OCI-LY3 (cell line): ENCODE results near the gene PGP.

ENCODE experiments used
- EZH2phosphoT487 ChIP-seq: fragments of 200-600 bp; shearing (Covaris generic); IDR thresholded peaks from 2 replicates; pipeline ENCODE4 v1.6.1; 2018; ENCODE audit warnings: antibody characterized with exemption, mixed run types, low read depth
- TF ChIP-seq, protein P1 (sequence below): fragments of 200-600, 300-600 bp; sonication (generic); IDR thresholded peaks from 2 replicates; pipeline ENCODE4 v1.5.1; 2014; ENCODE audit warnings: antibody characterized with exemption, low read length, low read depth

DNA sequence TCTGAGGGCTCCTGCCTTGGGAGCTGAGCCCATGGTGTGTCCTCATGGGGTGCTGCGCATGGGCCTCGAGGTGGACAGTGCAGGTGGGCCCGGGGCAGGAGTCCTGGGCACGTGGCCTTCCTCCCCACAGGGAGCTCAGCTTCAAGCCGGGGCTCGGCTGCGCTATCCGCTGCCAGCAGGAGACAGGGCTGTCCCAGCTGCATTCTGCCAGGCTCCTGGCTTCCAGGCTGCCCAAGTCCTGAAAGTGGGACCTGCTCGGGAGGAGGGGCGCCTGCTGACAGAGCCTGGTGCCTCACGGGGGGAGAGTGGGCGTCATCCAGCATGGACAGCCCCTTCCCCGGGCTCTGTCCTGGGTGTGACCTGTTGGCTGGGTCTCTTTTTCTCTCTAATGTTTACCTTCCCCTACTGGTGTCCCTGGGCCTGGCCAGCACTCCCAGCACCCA is 51.9 kb downstream of the PGP start:
- TF ChIP-seq, protein P1, sequence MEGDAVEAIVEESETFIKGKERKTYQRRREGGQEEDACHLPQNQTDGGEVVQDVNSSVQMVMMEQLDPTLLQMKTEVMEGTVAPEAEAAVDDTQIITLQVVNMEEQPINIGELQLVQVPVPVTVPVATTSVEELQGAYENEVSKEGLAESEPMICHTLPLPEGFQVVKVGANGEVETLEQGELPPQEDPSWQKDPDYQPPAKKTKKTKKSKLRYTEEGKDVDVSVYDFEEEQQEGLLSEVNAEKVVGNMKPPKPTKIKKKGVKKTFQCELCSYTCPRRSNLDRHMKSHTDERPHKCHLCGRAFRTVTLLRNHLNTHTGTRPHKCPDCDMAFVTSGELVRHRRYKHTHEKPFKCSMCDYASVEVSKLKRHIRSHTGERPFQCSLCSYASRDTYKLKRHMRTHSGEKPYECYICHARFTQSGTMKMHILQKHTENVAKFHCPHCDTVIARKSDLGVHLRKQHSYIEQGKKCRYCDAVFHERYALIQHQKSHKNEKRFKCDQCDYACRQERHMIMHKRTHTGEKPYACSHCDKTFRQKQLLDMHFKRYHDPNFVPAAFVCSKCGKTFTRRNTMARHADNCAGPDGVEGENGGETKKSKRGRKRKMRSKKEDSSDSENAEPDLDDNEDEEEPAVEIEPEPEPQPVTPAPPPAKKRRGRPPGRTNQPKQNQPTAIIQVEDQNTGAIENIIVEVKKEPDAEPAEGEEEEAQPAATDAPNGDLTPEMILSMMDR, result no peak
- no peak for TF ChIP-seq EZH2phosphoT487
